ENCODE data around the gene OSGEPL1.

The OSGEPL1 gene

DNA sequence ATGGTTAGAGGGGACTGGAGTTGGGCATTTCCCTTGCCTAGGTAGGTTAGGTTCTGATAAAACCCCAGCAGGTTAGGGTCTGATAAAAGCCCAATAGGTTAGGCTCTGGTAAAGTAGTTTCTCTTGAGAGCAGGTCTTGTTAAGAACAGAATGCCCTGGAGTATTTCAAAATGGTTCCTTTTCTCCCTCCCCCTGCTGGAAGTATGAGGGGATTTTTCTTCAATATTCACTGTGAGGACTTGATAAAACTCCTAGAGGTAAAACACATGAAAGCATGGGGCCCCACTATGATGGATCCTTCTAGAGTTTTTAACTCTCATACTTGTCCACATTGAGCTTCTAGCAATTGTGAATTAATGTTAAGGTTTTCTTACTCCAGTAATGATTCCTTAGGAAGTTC, 60.5 kb downstream of the OSGEPL1 start:
- TF ChIP-seq, protein P1, sequence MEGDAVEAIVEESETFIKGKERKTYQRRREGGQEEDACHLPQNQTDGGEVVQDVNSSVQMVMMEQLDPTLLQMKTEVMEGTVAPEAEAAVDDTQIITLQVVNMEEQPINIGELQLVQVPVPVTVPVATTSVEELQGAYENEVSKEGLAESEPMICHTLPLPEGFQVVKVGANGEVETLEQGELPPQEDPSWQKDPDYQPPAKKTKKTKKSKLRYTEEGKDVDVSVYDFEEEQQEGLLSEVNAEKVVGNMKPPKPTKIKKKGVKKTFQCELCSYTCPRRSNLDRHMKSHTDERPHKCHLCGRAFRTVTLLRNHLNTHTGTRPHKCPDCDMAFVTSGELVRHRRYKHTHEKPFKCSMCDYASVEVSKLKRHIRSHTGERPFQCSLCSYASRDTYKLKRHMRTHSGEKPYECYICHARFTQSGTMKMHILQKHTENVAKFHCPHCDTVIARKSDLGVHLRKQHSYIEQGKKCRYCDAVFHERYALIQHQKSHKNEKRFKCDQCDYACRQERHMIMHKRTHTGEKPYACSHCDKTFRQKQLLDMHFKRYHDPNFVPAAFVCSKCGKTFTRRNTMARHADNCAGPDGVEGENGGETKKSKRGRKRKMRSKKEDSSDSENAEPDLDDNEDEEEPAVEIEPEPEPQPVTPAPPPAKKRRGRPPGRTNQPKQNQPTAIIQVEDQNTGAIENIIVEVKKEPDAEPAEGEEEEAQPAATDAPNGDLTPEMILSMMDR (IDR thresholded peaks at IDR 0.05; ENCODE audit: low read depth, low read length) = peak; percentile 23
- no peak overlapping the region for H3K4me3 ChIP-seq (replicated peaks in 1 of 2; ENCODE audit: low read depth in 2 of 2, low read length in 2 of 2)
- peak; percentile 9 to 22 for DNase-seq (ENCODE audit: low read depth in 2 of 2)

- no peak overlapping the region for H3K4me3 ChIP-seq (replicated peaks in 1 of 2; ENCODE audit: low read depth in 2 of 2, low read length in 2 of 2)
- TF ChIP-seq, protein P1 (IDR thresholded peaks at IDR 0.05; ENCODE audit: low read depth, low read length) = no peak
- no peak for DNase-seq (ENCODE audit: low read depth in 2 of 2)
Measured at GRCh38 chr2:189700681-189701080, 61.9 kb downstream of the OSGEPL1 start.

DNA sequence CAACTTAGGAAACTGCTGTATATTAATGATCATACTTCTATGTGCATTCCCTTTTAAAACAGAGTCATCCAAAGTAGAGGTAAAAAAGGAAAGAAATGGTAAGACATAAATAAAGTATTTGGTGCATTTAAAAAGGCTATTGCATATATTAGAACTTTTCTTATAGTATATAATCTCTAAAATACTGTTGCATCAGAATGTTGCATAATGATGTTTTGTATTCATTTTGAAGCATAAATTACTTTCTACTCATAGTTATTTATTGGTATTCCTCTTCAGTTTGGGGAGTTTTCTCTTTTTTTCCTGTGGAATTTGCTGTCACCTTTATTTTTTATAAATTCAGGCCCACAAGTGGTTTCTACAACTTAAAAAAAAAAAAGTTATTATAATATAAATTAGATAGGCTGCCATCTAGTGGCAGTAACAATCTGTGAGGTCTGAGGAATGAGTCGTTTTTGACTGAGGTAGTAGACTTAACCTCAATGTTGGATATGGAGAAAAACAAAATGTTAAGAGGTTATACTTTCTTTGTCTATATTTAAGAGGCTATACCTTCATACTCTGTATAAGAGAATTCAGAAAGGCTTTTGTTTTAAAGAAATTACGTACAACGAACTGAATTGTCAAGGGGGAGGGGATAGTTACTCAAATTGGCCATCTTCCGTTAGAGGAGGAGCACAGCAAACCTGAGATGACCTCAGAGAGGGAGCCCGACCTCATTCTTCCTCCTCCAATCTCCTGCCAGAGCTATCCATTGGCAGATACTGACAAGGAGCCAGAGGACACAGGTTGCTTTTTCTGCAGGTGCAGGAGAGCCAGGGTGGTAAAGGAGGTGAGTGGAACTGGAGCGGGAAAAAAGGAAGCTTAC, 64.3 kb downstream of the OSGEPL1 start:
- H3K4me3 ChIP-seq (replicated peaks in 1 of 2; ENCODE audit: low read depth in 2 of 2, low read length in 2 of 2) = no peak overlapping the region
- peak; percentile 69 to 73 for DNase-seq (ENCODE audit: low read depth in 2 of 2)
- TF ChIP-seq, protein P1 (IDR thresholded peaks at IDR 0.05; ENCODE audit: low read depth, low read length) = peak; percentile 50

Data from cardiac fibroblast (primary cell).